T-cell (primary cell): ENCODE results near the gene PPP4C. TPM values are rescaled to one million over a fixed set of nuclear protein-coding genes. Genes with fewer than 3 reads are reported as not detected.
A peak's percentile ranks its signal among the peaks of the same experiment; 100 is the strongest.

ENCODE experiments used
- ATAC-seq, 4 experiments: fragments of 200-7000 bp in 3 of 4; fragments of 150-1000 bp in 1 of 4; cut with Tn5 transposase; replicated peaks in 1 of 4; 1 replicate in 3 of 4; 2 replicates in 1 of 4; pipeline ENCODE4 v1.10.0; 2021; ENCODE audit warnings: moderate library complexity in 3 of 4, mild to moderate bottlenecking in 2 of 4, moderate number of reproducible peaks in 1 of 4
- CTCF ChIA-PET, 2 donors: fragments of 300-600 bp; sonication (Branson Sonifier 250); formaldehyde crosslinking; loops; one replicate each; lab custom pipeline; 2022; ENCODE audit warnings: antibody characterized with exemption in 2 of 2; lab: Charles Lee
- POLR2A ChIA-PET, 2 donors: fragments of 300-600 bp; sonication (Branson Sonifier 250); formaldehyde crosslinking; loops; one replicate each; lab custom pipeline; 2022; ENCODE audit warnings: antibody characterized with exemption in 2 of 2; lab: Charles Lee
- DNase-seq, 35 experiments: peaks; one replicate each; pipeline versions ENCODE4 v3.0.0 to v3.0.0-alpha.2; 2013 to 2023
- H3K27ac ChIP-seq: one replicate; pipeline ENCODE4 v1.5.1; 2013; ENCODE audit warnings: low read length
- H3K27me3 ChIP-seq, 2 experiments: replicated peaks in 1 of 2; 1 replicate in 1 of 2; 2 replicates in 1 of 2; pipeline versions ENCODE4 v1.6.1 to v1.7.0; 2013; ENCODE audit warnings: low read length in 1 of 2, mixed read lengths in 1 of 2; ENCODE audit not compliant: control insufficient read depth in 2 of 2, insufficient read depth in 2 of 2; ENCODE audit errors: extremely low read depth in 1 of 2
- H3K36me3 ChIP-seq, 2 donors: 1 replicate in 1 of 2; 2 replicates in 1 of 2; pipeline versions ENCODE4 v1.6.1 to v1.7.0; 2013; ENCODE audit warnings: low read length in 1 of 2; ENCODE audit not compliant: control insufficient read depth in 2 of 2, insufficient read depth in 1 of 2; ENCODE audit errors: extremely low read depth in 1 of 2
- H3K4me1 ChIP-seq, 2 experiments: 1 replicate in 1 of 2; 2 replicates in 1 of 2; pipeline versions ENCODE4 v1.6.1 to v1.7.0; 2013; ENCODE audit warnings: low read length in 2 of 2, mixed read lengths in 1 of 2; ENCODE audit not compliant: insufficient read depth in 2 of 2, control insufficient read depth in 1 of 2; ENCODE audit errors: extremely low read depth in 1 of 2
- H3K4me3 ChIP-seq, 2 donors: 1 replicate in 1 of 2; 2 replicates in 1 of 2; pipeline versions ENCODE4 v1.5.1 to v1.7.0; 2013; ENCODE audit warnings: mild to moderate bottlenecking in 2 of 2, low read length in 1 of 2, moderate library complexity in 1 of 2; ENCODE audit not compliant: control insufficient read depth in 1 of 2; ENCODE audit errors: extremely low read depth in 1 of 2
- H3K9me3 ChIP-seq: 2 replicates; pipeline ENCODE4 v1.7.0; 2013
- H3K27ac Mint-ChIP-seq, 2 donors: one replicate each; pipeline ENCODE4 v1.8.0; 2020 to 2021; ENCODE audit warnings: mild to moderate bottlenecking in 2 of 2, mixed read lengths in 2 of 2
- H3K27me3 Mint-ChIP-seq, 2 donors: one replicate each; pipeline ENCODE4 v1.8.0; 2021 to 2022; ENCODE audit warnings: mixed read lengths in 2 of 2
- H3K36me3 Mint-ChIP-seq: one replicate; pipeline ENCODE4 v1.8.0; 2021; ENCODE audit warnings: mixed read lengths
- H3K4me1 Mint-ChIP-seq, 3 donors: one replicate each; pipeline ENCODE4 v1.8.0; 2020 to 2022; ENCODE audit warnings: mixed read lengths in 3 of 3, mild to moderate bottlenecking in 1 of 3
- H3K4me3 Mint-ChIP-seq, 3 donors: one replicate each; pipeline ENCODE4 v1.8.0; 2020 to 2022; ENCODE audit warnings: mild to moderate bottlenecking in 3 of 3, mixed read lengths in 3 of 3, moderate library complexity in 3 of 3
- H3K9me3 Mint-ChIP-seq, 3 donors: one replicate each; pipeline ENCODE4 v1.8.0; 2020 to 2022; ENCODE audit warnings: mixed read lengths in 3 of 3
- WGBS: methylation state at CpG from one replicate; pipeline ENCODE4 v1.1.5; 2013; ENCODE audit warnings: missing lambda C conversion rate; ENCODE audit not compliant: insufficient coverage; 5-methylcytosine and 5-hydroxymethylcytosine counted together
- total RNA-seq, 35 experiments: library from RNA in 6 of 35; stranded (reverse) in 6 of 35; fragments of 120-200 nt in 1 of 35; gene quantifications; one replicate each; pipeline versions ENCODE4 v1.2.1 to v1.2.4 and lab custom pipeline; 2013 to 2026

The PPP4C gene
- total RNA-seq, 5 donors from 2014 or later (not counting 1 experiment from before 2014, with no cell fraction given) = 71.2 to 110 (median 97.9) TPM

GRCh38 chr16:30086291-30087140, 10.7 kb downstream of the PPP4C start:
- Mint-ChIP-seq H3K36me3 (peaks cover 26% of the 10 kb centered on the region), H3K27me3 (no peaks in the 10 kb centered on the region), H3K9me3 (no peaks in the 10 kb centered on the region), H3K4me1 (peaks cover 20 to 30% (median 23%) of the 10 kb centered on the region in 3 donors), H3K4me3 (no peak overlapping the region), H3K27ac (peak overlapping the region in 1 of 2 donors; percentile 19)
- ATAC-seq = no peak
- ChIA-PET CTCF (no interaction called here), POLR2A (no interaction called here)
- Histone ChIP-seq H3K27ac (no peak overlapping the region), H3K4me3 (no peak overlapping the region), H3K36me3 (peaks cover 29 to 38% of the 10 kb centered on the region in 2 donors), H3K9me3 (no peaks in the 10 kb centered on the region), H3K27me3 (no peaks in the 10 kb centered on the region), H3K4me1 (peaks cover 12 to 25% of the 10 kb centered on the region in 2 experiments)
- DNase-seq = no peak
- WGBS = 94% methylated on average over 13 of the region's 27 CpGs

DNA sequence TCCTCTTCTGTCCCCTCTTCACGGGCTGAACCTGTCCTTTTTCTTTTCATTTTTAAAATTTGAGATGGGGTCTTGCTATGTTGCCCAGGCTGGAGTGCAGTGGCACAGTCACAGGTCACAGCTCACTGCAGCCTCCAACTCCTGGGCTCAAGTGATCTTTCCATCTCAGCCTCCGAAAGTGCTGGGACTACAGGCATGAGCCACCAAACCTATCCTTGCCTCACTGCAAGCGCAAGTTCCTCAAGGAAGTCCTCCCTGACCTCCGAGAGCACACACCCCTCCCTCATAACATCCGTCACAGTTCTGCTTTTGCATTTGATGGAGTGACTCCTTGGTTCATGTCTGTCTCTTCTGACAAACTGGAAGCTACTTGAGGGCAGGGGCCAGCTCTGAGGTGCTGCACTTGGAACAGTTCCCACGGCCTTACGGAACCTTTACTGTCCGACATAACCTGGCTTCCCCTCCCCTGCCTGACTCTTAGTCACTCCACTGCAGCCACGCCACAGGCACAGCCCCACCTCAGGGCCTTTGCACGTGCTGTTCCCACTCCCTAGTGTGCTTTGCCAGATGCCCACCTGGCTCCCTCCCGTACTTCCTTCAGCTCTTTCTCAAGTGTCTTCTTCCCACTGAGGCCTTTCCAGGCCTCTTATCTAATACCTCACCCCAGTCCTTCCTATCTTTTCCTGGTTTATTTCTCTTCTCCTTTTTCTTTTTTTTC, 11.5 kb downstream of the PPP4C start:
- peak in 1 of 35 experiments; percentile 30 for DNase-seq
- Mint-ChIP-seq H3K36me3 (peaks cover 21% of the 10 kb centered on the region), H3K4me1 (peaks cover 28 to 39% (median 32%) of the 10 kb centered on the region in 3 donors), H3K9me3 (no peaks in the 10 kb centered on the region), H3K27me3 (no peaks in the 10 kb centered on the region), H3K4me3 (no peak overlapping the region), H3K27ac (peak overlapping the region; percentile 43 to 73)
- Histone ChIP-seq H3K4me3 (no peak overlapping the region), H3K4me1 (peaks cover 15 to 33% of the 10 kb centered on the region in 2 experiments), H3K36me3 (peaks cover 26 to 33% of the 10 kb centered on the region in 2 donors), H3K9me3 (no peaks in the 10 kb centered on the region), H3K27ac (no peak overlapping the region), H3K27me3 (no peaks in the 10 kb centered on the region)
- ATAC-seq = no peak
- CTCF ChIA-PET = no interaction called here
- POLR2A ChIA-PET = no interaction called here
- WGBS = 96% methylated on average over 9 of the region's 11 CpGs

GRCh38 chr16:30088237-30088831, 12.5 kb downstream of the PPP4C start:
- ATAC-seq (no peak), DNase-seq (no peak)
- peaks cover 15% of the 10 kb centered on the region for H3K36me3 Mint-ChIP-seq
- H3K27me3 Mint-ChIP-seq = no peaks in the 10 kb centered on the region
- H3K27ac Mint-ChIP-seq = peak overlapping the region; percentile 80 to 84
- Histone ChIP-seq H3K4me3 (no peak overlapping the region), H3K36me3 (peaks cover 16 to 26% of the 10 kb centered on the region in 2 donors), H3K4me1 (peaks cover 19 to 42% of the 10 kb centered on the region in 2 experiments), H3K27me3 (no peaks in the 10 kb centered on the region), H3K27ac (no peak overlapping the region), H3K9me3 (no peaks in the 10 kb centered on the region)
- H3K4me3 Mint-ChIP-seq = no peak overlapping the region
- ChIA-PET POLR2A (no interaction called here), CTCF (no interaction called here)
- H3K4me1 Mint-ChIP-seq = peaks cover 32 to 44% (median 38%) of the 10 kb centered on the region in 3 donors
- WGBS = 100% methylated on average over 1 of the region's 10 CpGs
- no peaks in the 10 kb centered on the region for H3K9me3 Mint-ChIP-seq

DNA sequence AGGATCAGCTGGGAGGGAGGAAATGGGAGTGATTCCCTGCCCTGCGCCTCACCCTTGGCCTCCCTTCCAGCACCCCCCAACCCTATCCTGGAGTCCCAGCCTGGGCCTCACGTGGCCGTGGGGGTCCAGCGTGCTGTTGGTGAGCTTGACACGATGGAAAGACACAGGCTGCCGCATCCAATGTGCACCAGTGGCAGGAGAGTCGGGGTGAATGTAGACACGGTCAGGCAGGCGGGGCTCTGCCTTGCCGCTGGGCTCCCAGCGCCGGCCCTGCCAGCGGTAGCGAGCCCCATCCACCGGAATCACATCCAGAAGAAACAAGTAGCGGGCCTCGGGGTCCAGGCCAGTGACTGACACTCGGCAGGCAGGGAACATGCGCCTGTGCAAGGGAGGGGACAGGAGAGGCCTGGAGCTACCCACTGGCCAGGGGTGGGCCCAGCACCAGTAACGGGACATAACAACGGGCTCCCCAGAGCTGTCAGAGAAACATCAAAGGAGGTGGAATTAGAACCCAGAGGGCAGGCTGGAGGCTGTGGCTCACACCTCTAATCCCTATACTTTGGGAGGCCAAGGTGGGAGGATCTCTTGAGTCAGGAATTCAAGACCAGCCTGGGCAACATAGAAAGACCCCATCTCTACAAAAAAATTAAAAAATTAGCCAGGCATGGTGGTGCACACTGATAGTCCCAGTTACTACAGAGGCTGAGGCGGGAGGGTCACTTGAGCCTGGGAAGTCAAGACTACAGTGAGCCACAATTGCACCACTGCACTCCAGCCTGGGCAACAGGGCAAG, 13.2 kb downstream of the PPP4C start:
- H3K36me3 ChIP-seq = peaks cover 9 to 23% of the 10 kb centered on the region in 2 donors
- H3K27ac ChIP-seq = no peak overlapping the region
- H3K4me1 Mint-ChIP-seq = peaks cover 36 to 45% (median 41%) of the 10 kb centered on the region in 3 donors
- no peak for DNase-seq
- WGBS = 96% methylated on average over 20 of the region's 22 CpGs
- ChIA-PET CTCF (interaction anchor here in 1 of 2 donors (0.9 to 1.8 kb wide), 2 partner anchors 13 to 54 kb away, joined by 3 to 5 read pairs; partner anchors contain the start of gene PPP4C), POLR2A (no interaction called here)
- ATAC-seq = no peak
- H3K27me3 ChIP-seq = no peaks in the 10 kb centered on the region
- peaks cover 17% of the 10 kb centered on the region for H3K36me3 Mint-ChIP-seq
- peak overlapping the region; percentile 88 to 92 for H3K27ac Mint-ChIP-seq
- peaks cover 25 to 49% of the 10 kb centered on the region in 2 experiments for H3K4me1 ChIP-seq
- H3K9me3 Mint-ChIP-seq = no peaks in the 10 kb centered on the region
- peak overlapping the region in 2 of 3 donors; percentile 41 to 66 for H3K4me3 Mint-ChIP-seq
- no peak overlapping the region for H3K4me3 ChIP-seq
- H3K9me3 ChIP-seq = no peaks in the 10 kb centered on the region
- no peaks in the 10 kb centered on the region for H3K27me3 Mint-ChIP-seq

- Histone ChIP-seq H3K36me3 (peaks cover 12 to 19% of the 10 kb centered on the region in 2 donors), H3K27ac (peak overlapping the region; percentile 9), H3K4me1 (peaks cover 38 to 63% of the 10 kb centered on the region in 2 experiments), H3K4me3 (peak overlapping the region in 1 of 2 donors; percentile 54), H3K9me3 (no peaks in the 10 kb centered on the region), H3K27me3 (no peaks in the 10 kb centered on the region)
- ATAC-seq (no peak), DNase-seq (no peak)
- WGBS = 88% methylated on average over 14 of the region's 26 CpGs
- ChIA-PET CTCF (interaction anchor here (0.5 to 3.9 kb wide), 12 partner anchors 10 to 339 kb away, joined by 3 to 13 read pairs (median 4); partner anchors contain the start of genes ALDOA (in 1 of the 2), CORO1A (in 1 of the 2), DCTPP1 (in 1 of the 2) and MAPK3 (in 1 of the 2)), POLR2A (interaction anchor here in 1 of 2 donors (0.5 kb wide), 1 partner anchor 451 kb away, joined by 3 read pairs; no protein-coding TSS in a partner anchor)
- Mint-ChIP-seq H3K27ac (peak overlapping the region; percentile 88 to 92), H3K4me1 (peaks cover 45 to 54% (median 52%) of the 10 kb centered on the region in 3 donors), H3K9me3 (no peaks in the 10 kb centered on the region), H3K4me3 (peak overlapping the region; percentile 57 to 93 (median 63)), H3K36me3 (peaks cover 23% of the 10 kb centered on the region), H3K27me3 (no peaks in the 10 kb centered on the region)
These were observed 15.0 kb downstream of the PPP4C start for GRCh38 chr16:30090610-30091331.
